Testis (tissue), 2 donors: ENCODE measurements around the gene TUBB3.

Source experiments
- CTCF ChIP-seq, 3 experiments: fragments of 450-650 bp in 2 of 3; fragments of 200-600 bp in 1 of 3; sonication (generic) in 1 of 3; IDR thresholded peaks; one replicate each; pipeline ENCODE4 v1.5.1; 2016 to 2019; ENCODE audit warnings: antibody characterized with exemption in 3 of 3, mild to moderate bottlenecking in 2 of 3, moderate library complexity in 1 of 3
- POLR2A ChIP-seq: fragments of 450-650 bp; IDR thresholded peaks from one replicate; pipeline ENCODE4 v1.6.1; 2017; ENCODE audit warnings: antibody characterized with exemption, mild to moderate bottlenecking, moderate library complexity

GRCh38 chr16:89931964-89932363, 8.8 kb downstream of the TUBB3 start:
- TF ChIP-seq CTCF (IDR thresholded peaks at IDR 0.05) (no peak), POLR2A (no peak)
